Body of pancreas (tissue), 4 donors: ENCODE data around the gene SNRNP25. TPM values are rescaled to one million over a fixed set of nuclear protein-coding genes. Genes with fewer than 3 reads are reported as not detected.
A peak's percentile ranks its signal among the peaks of the same experiment; 100 is the strongest.

Experiments
- ATAC-seq: fragments of 150-250 bp; one replicate; pipeline ENCODE4 v1.9.1; 2016
- DNase-seq, 4 donors: peaks; one replicate each; pipeline ENCODE4 v3.0.0-alpha.2; 2019
- H3K27ac ChIP-seq, 4 donors: fragments of 200-600 bp; sonication (generic); 1 replicate in 3 of 4; 2 replicates in 1 of 4; pipeline versions ENCODE4 v1.5.1 to v1.6.1; 2016 to 2019; ENCODE audit warnings: mild to moderate bottlenecking in 1 of 4, mixed read lengths in 1 of 4, moderate library complexity in 1 of 4
- H3K27me3 ChIP-seq, 2 donors: fragments of 200-600 bp; sonication (generic); one replicate each; pipeline ENCODE4 v1.6.0; 2016; ENCODE audit warnings: mild to moderate bottlenecking in 1 of 2
- H3K36me3 ChIP-seq, 2 donors: fragments of 200-600 bp; sonication (generic); replicated peaks in 1 of 2; 2 replicates each; pipeline ENCODE4 v1.5.1; 2016; ENCODE audit warnings: low read depth in 2 of 2; ENCODE audit not compliant: insufficient read depth in 1 of 2
- H3K4me1 ChIP-seq: fragments of 200-600 bp; sonication (generic); one replicate; pipeline ENCODE4 v1.6.0; 2016
- H3K4me3 ChIP-seq, 2 donors: fragments of 200-600 bp; sonication (generic); 1 replicate in 1 of 2; 2 replicates in 1 of 2; pipeline ENCODE4 v1.5.1; 2016 to 2019
- H3K9me3 ChIP-seq, 3 donors: fragments of 200-600 bp; sonication (generic); 1 replicate in 2 of 3; 2 replicates in 1 of 3; pipeline ENCODE4 v1.5.1; 2016
- POLR2A ChIP-seq, 3 donors: fragments of 450-650 bp; IDR thresholded peaks; one replicate each; pipeline ENCODE4 v1.6.1; 2016; ENCODE audit warnings: antibody characterized with exemption in 3 of 3, mild to moderate bottlenecking in 2 of 3
- WGBS, 2 donors: methylation state at CpG; one replicate each; pipeline ENCODE4 v1.1.5; 2017; 5-methylcytosine and 5-hydroxymethylcytosine counted together
- intact Hi-C: fragments of 100-400 bp; cut with DNase I; formaldehyde crosslinking; loops from one replicate; pipeline ENCODE4 v1.15.1; 2023
- total RNA-seq, 2 donors: library from RNA; depleted of rRNA; stranded (reverse); fragments of >200 nt; gene quantifications; one replicate each; pipeline ENCODE4 v1.1.0, GENCODE V29; 2016
- TF ChIP-seq, protein P1 (sequence below), 7 experiments: fragments of 450-650 bp in 4 of 7; fragments of 200-600 bp in 3 of 7; sonication (generic) in 3 of 7; IDR thresholded peaks; one replicate each; pipeline ENCODE4 v1.5.1; 2016 to 2019; ENCODE audit warnings: antibody characterized with exemption in 7 of 7

Gene SNRNP25
- total RNA-seq, 2 donors from 2014 or later: 13.2 to 13.5 TPM

DNA sequence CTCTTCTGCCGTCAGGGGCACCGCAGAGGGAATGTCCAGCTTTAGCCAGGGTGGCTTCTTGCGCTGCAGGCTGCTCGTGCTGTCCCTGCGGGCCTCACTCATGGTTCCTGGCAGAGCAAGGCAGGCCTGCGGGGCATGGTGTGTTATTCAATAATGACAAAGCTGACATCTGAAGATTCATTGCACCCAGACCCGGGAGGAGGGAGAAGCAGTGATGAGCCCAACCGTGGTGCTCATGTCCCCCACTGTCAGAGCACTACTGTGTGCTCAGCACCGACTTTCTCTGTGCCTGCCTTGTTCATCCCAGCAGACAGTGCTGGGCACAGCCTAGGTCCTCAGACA, 11.3 kb downstream of the SNRNP25 start:
- TF ChIP-seq, protein P1, sequence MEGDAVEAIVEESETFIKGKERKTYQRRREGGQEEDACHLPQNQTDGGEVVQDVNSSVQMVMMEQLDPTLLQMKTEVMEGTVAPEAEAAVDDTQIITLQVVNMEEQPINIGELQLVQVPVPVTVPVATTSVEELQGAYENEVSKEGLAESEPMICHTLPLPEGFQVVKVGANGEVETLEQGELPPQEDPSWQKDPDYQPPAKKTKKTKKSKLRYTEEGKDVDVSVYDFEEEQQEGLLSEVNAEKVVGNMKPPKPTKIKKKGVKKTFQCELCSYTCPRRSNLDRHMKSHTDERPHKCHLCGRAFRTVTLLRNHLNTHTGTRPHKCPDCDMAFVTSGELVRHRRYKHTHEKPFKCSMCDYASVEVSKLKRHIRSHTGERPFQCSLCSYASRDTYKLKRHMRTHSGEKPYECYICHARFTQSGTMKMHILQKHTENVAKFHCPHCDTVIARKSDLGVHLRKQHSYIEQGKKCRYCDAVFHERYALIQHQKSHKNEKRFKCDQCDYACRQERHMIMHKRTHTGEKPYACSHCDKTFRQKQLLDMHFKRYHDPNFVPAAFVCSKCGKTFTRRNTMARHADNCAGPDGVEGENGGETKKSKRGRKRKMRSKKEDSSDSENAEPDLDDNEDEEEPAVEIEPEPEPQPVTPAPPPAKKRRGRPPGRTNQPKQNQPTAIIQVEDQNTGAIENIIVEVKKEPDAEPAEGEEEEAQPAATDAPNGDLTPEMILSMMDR (IDR thresholded peaks at IDR 0.05): no peak
- no peak for TF ChIP-seq POLR2A (IDR thresholded peaks at IDR 0.05)
- Histone ChIP-seq H3K27ac (no peak overlapping the region), H3K9me3 (no peaks in the 10 kb centered on the region), H3K4me1 (peaks cover 16% of the 10 kb centered on the region), H3K4me3 (no peak overlapping the region), H3K36me3 (no peaks in the 10 kb centered on the region), H3K27me3 (no peaks in the 10 kb centered on the region)
- no peak for ATAC-seq
- intact Hi-C loops: no loop called here
- WGBS, 2 donors: 75 to 80% methylated on average over 9 of the region's 9 CpGs
- no peak for DNase-seq

DNA sequence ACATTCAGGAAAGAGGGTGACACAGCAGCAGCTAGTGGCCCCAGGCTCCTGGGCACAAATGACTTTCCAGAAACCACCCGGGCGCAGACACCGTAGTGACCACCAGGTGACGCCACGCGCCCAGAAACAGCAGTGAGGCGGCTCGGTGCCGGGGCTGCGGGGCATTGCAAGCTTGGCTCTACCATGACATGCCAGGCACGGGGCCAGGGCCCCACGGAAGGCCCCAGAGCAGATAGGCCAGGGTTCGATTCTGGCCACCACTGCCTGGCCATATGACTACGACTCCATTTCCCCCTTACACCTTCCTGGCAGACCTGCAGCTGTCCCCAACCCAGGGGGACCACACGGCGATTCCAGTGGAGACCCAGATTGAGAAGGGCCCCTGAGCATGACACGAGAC, 12.1 kb downstream of the SNRNP25 start:
- H3K27me3 ChIP-seq: no peaks in the 10 kb centered on the region
- intact Hi-C loops: no loop called here
- TF ChIP-seq, protein P1 (IDR thresholded peaks at IDR 0.05): peak; percentile 90 to 98 (median 95)
- no peak for TF ChIP-seq POLR2A (IDR thresholded peaks at IDR 0.05)
- no peak overlapping the region for H3K4me3 ChIP-seq
- H3K4me1 ChIP-seq: peaks cover 24% of the 10 kb centered on the region
- ATAC-seq: peak; percentile 85
- WGBS, 2 donors: 14 to 35% methylated on average over 7 to 17 of the region's 17 CpGs
- peak; percentile 86 to 92 (median 87) for DNase-seq
- H3K27ac ChIP-seq: no peak overlapping the region
- H3K9me3 ChIP-seq: no peaks in the 10 kb centered on the region
- no peaks in the 10 kb centered on the region for H3K36me3 ChIP-seq

DNA sequence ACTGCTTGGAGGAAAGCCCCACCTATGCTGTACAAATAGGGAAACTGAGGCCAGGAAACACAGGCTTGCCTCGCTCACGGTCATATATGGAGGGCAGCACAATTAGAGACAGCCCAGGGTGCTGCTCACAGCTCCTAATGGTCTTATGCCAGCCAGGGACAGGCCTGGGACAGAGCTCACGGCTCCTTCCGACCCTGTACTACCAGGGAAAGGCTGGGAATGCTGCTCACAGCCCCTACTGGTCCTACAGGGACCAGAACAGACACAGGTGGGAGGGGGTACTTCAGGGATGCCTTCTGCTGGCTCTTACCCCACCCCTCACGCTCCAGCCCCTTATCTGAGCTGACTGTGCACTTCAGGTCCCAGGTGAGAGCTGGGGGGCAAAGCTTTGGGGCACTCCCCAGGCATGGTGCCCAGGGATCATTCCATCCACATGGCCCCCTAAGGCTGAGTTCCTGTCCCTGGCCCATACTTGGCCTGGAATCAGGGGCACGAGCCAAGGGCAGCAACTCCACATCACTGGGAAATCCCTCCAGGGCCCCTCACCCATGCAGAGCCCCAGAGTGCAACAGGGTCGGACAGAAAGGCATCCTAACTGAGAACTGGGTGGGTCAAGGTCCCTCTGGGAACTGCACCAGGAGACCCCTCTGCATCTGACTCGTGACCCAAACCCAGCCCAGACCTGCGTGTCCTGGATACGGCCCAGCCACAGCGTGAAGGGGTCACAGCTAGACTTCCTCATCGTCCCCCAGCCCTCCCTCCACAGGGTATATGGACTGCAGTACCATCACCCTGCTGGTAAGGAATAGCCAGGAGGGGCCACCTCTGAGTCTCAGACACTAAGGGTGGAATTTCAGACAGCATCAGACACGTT, 12.9 kb downstream of the SNRNP25 start:
- Histone ChIP-seq H3K4me1 (peaks cover 32% of the 10 kb centered on the region), H3K36me3 (no peaks in the 10 kb centered on the region), H3K9me3 (no peaks in the 10 kb centered on the region), H3K4me3 (no peak overlapping the region), H3K27me3 (no peaks in the 10 kb centered on the region), H3K27ac (no peak overlapping the region)
- DNase-seq (no peak), ATAC-seq (no peak)
- intact Hi-C loops: no loop called here
- TF ChIP-seq, protein P1 (IDR thresholded peaks at IDR 0.05): no peak
- no peak for TF ChIP-seq POLR2A (IDR thresholded peaks at IDR 0.05)
- 81 to 82% methylated on average over 3 to 13 of the region's 13 CpGs for WGBS, 2 donors

DNA sequence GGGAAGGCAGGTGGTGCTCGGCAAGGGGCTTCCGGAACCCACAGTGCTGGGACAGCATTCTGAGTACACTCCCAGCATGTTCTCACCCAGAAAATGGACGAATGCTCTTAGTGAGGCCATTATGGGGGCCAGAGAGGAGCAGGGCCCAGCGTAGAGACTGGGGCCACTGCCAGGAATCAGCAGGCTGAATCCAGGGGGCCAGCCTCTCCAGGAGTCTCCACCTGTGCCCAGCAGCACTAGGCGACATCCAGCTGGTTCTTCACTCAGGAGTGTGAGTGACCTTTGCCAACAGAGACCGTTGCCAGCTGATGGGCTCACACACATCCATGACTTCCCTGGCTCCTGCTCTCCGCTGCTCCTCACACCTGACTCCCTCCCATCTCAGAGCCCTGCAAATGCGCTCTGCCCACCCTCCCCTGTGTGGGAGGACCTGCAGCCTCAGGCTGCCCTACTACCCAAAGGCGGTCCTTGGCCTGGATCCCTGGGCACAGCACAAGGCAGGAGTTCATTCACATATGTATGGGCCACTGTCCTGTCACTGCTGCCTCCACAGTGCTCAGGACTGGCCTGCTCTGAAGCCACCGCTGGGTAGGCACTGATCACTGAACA, 13.7 kb downstream of the SNRNP25 start:
- 66 to 70% methylated on average over 8 to 10 of the region's 10 CpGs for WGBS, 2 donors
- Histone ChIP-seq H3K27me3 (no peaks in the 10 kb centered on the region), H3K4me3 (no peak overlapping the region), H3K27ac (no peak overlapping the region), H3K36me3 (no peaks in the 10 kb centered on the region), H3K4me1 (peaks cover 35% of the 10 kb centered on the region), H3K9me3 (no peaks in the 10 kb centered on the region)
- intact Hi-C loops: no loop called here
- ATAC-seq: no peak
- TF ChIP-seq, protein P1 (IDR thresholded peaks at IDR 0.05): no peak
- no peak for TF ChIP-seq POLR2A (IDR thresholded peaks at IDR 0.05)
- DNase-seq: peak in 1 of 4 donors; percentile 34
